ENCODE measurements around the gene DHFR. TPM values are rescaled to one million over a fixed set of nuclear protein-coding genes. Genes with fewer than 3 reads are reported as not detected.

The DHFR gene
- total and polyA plus RNA-seq, 9 of the 15 experiments (the other 6 are each of a cell fraction or from before 2014, with no cell fraction given), result 45.6 to 176 (median 97.7) TPM

- 72% methylated on average over 4 of the region's 4 CpGs for WGBS (ENCODE audit: insufficient coverage, low coverage, missing lambda C conversion rate)
- intact Hi-C loops (cut with micrococcal nuclease), result loop anchor here (5.0 to 10.0 kb wide), 2 partner anchors 245 to 508 kb away; no protein-coding TSS in a partner anchor
- Histone ChIP-seq H3K9ac (ENCODE audit: insufficient read depth in 1 of 2, low read depth in 2 of 2, low read length in 2 of 2) (no peak overlapping the region), H3K4me2 (ENCODE audit: insufficient read depth, low read length) (no peak overlapping the region), H3K36me3 (ENCODE audit: control insufficient read depth, insufficient read depth, low read length) (peaks cover 3% of the 10 kb centered on the region; the same call in 1 of the 3 replicates), H3K27ac (ENCODE audit: extremely low read depth, low read depth, low read length) (no peak overlapping the region), H3K9me3 (replicated peaks; ENCODE audit: control insufficient read depth, insufficient read depth, low read depth, low read length) (no peaks in the 10 kb centered on the region), H3K4me3 (no peak overlapping the region), H2AFZ (ENCODE audit: low read depth, low read length) (no peak overlapping the region), H3K27me3 (ENCODE audit: control insufficient read depth in 2 of 2, insufficient read depth in 2 of 2, low read length in 2 of 2) (no peaks in the 10 kb centered on the region), H3K79me2 (ENCODE audit: control insufficient read depth, insufficient read depth, low read length) (no peaks in the 10 kb centered on the region), H3K4me1 (replicated peaks in 1 of 2; ENCODE audit: control insufficient read depth in 2 of 2, insufficient read depth in 2 of 2, low read length in 2 of 2) (no peaks in the 10 kb centered on the region), H4K20me1 (replicated peaks; ENCODE audit: control insufficient read depth, insufficient read depth, low read length) (no peaks in the 10 kb centered on the region), H3K9me1 (ENCODE audit: control insufficient read depth, insufficient read depth, low read length) (no peaks in the 10 kb centered on the region)
- DNase-seq (ENCODE audit: extremely low read depth in 1 of 4, low spot score in 3 of 4) (no peak), ATAC-seq (no peak), FAIRE-seq (no peak)
- CTCF ChIA-PET (ENCODE audit: low intra/inter-chr PET ratio), result no interaction called here
- BruUV-seq (replicated peaks), result no TSS peak
- TF ChIP-seq ZNF318 (IDR thresholded peaks at IDR 0.05; ENCODE audit: borderline replicate concordance in 1 of 2, low read depth in 1 of 2), result no peak
- TF ChIP-seq MAFF (IDR thresholded peaks at IDR 0.05; ENCODE audit: low read length), result peak; percentile 19; the same call in 1 of the 2 replicates
- peak; percentile 28; the same call in 1 of the 2 replicates for TF ChIP-seq C11orf30 (IDR thresholded peaks at IDR 0.05; ENCODE audit: low read depth)
- no peak for TF ChIP-seq ZNF277 (CRISPR knock-in tag; IDR thresholded peaks at IDR 0.05; ENCODE audit: borderline replicate concordance)
- TF ChIP-seq HMGXB4 (CRISPR knock-in tag; IDR thresholded peaks at IDR 0.05), result no peak
- no peak for TF ChIP-seq TRIM25 (IDR thresholded peaks at IDR 0.05; ENCODE audit: borderline replicate concordance)
- TF ChIP-seq YBX1 (IDR thresholded peaks at IDR 0.05), result no peak
- TF ChIP-seq ZNF316 (IDR thresholded peaks at IDR 0.05), result peak; percentile 65
- TF ChIP-seq CGGBP1 (CRISPR knock-in tag; IDR thresholded peaks at IDR 0.05), result no peak
- POLR2A ChIA-PET, result no interaction called here
- in situ Hi-C loops (cut with MboI), result loop anchor here (10.0 kb wide), 1 partner anchor 505 kb away; no protein-coding TSS in a partner anchor
Measured at GRCh38 chr5:80689627-80690026, 34.8 kb upstream of the DHFR start.
